HG02678 (cell line): Measurements from ENCODE around the gene HHIPL1.

Source experiments
- ATAC-seq: cut with Tn5 transposase; IDR thresholded peaks from one replicate; pipeline ENCODE4 v1.9.1; 2021; ENCODE audit warnings: mild to moderate bottlenecking, moderate library complexity; ENCODE audit not compliant: unreplicated experiment

Gene HHIPL1

DNA sequence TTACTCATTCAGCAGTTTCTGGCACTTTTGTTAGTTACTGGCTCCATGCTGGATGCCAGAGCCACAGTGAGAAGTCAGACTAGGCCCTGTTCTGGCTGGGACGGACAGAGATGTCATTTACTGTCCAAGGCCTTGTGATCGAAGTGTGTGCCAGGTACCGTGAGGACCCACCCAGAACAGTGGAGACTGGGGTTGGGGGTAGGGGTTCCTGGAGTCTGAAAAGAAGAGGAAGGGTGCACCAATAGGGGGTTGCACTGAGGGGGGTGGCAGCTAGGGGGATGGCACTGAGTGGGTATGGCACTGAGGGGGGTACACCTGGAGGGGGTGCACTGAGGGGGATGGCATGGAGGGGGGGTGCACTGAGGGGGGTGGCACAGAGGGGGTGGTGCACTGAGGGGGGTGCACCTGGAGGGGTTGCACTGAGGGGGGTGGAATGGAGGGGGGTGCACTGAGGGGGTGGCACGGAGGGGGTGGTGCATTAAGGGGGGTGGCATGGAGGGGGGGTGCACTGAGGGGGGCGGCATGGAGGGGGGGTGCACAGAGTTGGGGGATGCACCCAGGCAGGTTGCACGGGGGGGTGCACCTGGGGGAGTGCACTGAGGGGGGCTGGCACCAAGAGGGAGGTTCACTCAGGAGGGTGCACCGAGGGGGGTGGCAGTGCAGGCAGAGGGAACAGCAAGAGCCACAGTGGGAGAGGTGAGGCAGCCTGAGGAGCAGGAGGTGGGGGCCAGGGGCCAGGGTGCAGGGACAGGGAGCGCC is 28.6 kb downstream of the HHIPL1 start:
- no peak for ATAC-seq

GRCh38 chr14:99674064-99674650 is 29.2 kb downstream of the HHIPL1 start:
- ATAC-seq: no peak

DNA sequence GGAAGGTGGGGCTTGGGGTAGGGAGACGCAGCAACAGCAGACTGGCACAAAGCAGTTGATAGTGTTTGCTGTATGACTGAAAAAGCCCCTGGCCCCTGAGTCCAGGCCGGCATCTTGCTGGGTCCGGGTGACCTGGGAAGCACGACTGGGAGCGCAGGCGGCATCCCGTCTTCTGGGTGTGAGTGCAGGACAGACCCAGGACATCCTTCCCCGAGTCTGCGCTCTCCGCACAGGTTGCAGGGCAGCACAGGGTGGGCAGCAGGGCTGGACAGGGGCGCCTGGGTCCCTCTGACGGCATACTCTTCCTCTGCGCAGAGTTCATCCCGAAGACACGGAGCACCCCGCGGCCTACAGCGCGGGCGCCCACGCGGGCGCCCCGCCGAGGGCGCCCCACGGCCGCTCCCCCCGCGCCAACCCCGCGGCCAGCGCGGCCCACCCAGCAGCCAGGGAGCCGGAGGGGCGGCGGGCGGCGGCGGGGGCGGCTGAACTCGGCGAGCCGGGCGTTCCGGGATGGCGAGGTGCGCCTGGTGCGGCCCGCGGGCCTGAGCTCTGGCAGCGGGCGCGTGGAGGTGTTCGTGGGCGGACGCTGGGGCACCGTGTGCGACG is 29.9 kb downstream of the HHIPL1 start:
- no peak for ATAC-seq

GRCh38 chr14:99675382-99675835 is 30.5 kb downstream of the HHIPL1 start:
- no peak for ATAC-seq

DNA sequence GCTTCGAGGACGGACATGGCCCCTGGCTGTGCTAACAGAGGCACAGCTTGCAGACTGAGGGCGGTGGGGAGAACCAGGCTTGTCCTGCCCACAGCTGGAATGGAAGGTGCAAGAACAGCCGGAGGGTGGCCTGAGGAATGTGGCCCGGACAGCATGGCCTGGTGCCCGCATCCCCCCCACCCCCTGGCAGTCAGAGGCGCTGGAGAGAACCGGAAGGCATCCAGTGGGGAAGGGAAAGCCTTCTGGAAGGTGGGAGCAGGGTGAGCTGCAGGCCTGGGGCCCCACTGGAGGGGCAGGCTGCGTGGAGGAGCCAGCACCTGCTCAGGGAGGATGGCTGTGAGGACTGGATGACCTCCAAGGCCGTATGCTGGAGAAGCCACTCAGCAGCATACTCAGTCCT is 31.0 kb downstream of the HHIPL1 start:
- no peak for ATAC-seq

GRCh38 chr14:99676657-99677056 is 31.7 kb downstream of the HHIPL1 start:
- no peak for ATAC-seq

DNA sequence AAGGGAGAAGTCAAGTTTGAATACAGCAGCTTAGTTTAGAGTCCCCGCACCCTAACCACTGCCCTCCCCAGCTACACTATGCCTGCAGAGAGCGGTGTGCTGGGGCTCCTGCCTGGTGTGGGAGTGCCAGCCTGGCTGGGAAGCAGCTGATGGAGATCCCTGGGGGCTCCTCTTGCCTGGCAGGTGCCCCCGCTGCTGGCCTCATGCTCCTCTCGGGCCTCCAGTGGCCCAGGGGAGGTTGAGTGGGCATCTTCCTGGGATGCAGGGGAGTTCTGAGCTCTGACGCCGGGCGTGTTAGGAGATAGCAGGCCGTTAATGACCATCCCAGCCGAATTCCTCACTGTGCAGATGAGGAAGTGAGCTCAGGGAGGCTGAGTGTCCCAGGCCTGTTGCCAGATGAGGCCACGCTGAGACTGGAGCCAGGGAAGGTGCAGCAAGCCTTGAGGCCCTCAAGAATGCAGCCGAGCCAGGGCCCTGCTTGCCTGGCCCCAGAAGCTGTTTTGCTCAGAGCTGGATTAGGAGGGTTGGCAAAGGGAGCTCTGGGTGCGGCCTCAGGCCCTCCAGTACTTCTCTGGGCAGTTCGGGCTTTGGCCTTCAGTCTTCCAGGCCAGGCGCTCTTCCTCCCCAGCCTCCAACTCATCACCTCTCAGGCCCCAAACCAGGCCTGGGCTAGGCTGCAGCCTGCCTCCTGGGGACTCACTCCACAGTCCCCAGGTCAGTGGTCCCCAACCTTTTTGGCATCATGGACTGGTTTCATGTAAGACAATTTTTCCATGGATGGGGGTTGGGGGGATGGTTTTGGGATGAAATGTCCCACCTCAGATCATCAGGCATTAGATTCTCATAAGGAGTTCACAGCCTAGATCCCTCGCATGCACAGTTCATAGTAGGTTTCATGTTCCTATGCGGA is 32.6 kb downstream of the HHIPL1 start:
- no peak for ATAC-seq

GRCh38 chr14:99678198-99678597 is 33.3 kb downstream of the HHIPL1 start:
- ATAC-seq: no peak

- ATAC-seq: no peak
Measured at GRCh38 chr14:99679111-99679510, 34.2 kb downstream of the HHIPL1 start.

DNA sequence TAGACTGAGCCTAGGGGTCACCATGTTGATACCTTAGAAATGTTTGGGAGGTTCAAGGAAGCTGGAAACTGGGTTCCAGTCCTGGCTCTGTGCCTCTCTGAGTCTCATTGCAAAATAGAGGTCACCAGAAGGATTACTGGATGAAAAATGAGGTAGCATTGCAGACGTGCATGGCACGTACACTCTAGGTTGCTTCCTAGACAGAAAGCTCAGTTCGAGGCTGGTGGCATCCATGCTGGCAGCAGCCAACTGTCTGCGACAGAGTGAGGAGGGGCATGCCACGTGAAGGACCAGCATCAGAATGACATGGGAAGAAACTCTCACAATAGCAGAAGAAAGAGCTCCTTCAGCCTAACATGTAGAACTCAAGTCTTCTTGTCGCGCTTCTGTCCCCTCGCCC is 34.6 kb downstream of the HHIPL1 start:
- ATAC-seq: no peak

DNA sequence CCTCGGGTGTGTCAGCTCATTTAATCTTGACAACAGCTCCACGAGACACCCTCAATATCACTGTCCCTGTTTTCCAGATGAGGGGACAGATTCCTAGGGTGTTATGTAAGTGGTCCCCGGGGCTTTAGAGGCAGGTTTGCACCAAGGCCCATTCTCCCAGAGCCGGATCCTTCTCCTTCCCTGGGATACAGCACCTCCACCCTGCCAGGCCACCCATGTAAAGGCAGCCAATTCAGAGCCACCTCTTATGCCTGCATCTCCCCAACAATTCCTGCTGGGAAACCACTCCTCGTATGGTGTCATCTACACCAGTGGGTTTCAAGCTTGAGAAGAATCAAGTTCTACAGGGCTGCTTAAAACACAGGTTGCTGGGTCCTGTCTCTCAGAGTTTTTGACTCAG is 35.1 kb downstream of the HHIPL1 start:
- ATAC-seq: no peak

GRCh38 chr14:99681101-99681831 is 36.3 kb downstream of the HHIPL1 start:
- no peak for ATAC-seq

GRCh38 chr14:99681832-99682148 is 36.9 kb downstream of the HHIPL1 start:
- no peak for ATAC-seq

DNA sequence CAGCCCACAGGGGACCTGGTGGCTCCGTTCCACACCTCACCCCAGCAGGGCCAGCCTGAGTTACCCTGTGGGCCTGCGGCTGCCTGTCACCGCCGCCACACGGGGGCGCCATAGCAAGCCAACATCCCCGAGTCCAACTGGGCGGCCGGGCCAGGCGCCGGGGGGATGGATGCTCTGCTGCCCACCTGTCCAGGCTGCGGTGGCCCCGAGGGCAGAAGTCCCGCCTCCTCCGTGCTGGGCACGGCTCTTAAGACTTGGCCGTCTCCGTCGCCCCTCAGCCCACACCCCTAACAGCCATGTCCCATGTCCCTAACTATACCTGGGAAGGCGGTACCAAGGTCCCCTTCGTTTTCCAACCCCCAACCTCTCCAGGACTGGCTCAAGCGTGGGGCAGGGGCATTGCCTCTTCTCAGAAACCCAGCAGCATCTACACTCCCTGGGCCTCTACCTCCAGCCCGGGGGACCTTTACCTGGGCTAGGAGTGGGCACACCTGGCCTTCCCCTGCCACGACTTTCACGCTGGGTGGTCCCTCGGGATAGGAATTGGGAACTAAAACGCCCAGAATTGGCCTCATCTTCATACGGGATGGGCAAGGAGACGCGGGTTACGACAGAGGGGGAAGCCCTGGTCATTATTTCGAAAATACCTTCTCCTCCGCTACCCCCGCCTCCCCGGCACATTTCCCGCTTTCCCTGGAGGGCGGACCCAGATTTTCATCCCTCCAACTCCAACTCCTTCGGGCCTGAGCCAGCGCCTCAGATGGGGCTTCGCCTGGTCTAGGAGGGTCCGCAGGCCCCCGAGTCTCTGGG is 38.1 kb downstream of the HHIPL1 start:
- peak; percentile 33 for ATAC-seq

DNA sequence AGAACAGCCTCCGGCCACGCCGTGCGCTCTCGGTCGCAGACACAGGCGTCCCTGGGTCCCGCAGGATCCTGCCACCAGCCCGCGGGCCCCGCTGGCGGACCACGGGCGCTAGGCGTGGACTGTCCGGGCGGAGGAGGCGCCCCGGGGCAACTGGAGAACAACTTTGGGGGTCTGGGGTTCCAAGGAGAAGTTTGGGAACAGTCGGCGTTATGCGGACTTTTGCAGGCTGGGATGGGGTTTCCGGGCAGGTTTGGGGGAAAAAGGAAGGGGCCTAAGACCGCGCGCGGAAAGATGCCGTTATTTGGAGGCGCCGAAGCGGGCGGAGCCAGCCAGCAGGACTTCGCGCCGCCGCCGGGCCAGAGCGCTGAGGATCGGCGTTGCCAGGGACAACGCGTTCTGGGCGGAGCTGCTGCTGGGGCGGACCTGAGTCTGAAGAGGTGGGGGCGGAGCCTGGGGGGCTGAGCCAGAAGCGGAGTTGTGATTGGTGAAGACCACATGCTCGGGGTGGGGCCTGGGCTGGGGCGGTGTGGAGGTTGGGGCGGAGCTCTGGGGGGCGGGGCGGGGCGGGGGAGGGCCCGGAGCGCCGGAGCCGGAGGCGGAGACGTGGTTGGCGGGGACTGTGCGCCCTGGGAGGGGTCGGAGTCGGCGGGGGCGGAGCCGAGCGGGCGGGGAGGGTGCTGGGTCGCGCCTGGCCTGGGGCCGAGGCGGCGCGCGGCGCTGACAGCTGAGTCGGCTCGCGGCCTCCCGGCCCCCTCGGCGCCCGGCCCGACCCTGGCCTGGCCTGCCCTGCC is 38.9 kb downstream of the HHIPL1 start, which contains the start of gene CYP46A1:
Gene CYP46A1, plus strand, starts transcription at position 680 of the 791 bp plus-strand sequence. CDS start 120 bp downstream, outside the sequence.
- peak; percentile 92 for ATAC-seq

- peak; percentile 27 for ATAC-seq
Measured at GRCh38 chr14:99684410-99684934, 39.5 kb downstream of the HHIPL1 start.

GRCh38 chr14:99685151-99685591 is 40.2 kb downstream of the HHIPL1 start:
- no peak for ATAC-seq

- no peak for ATAC-seq
Measured at GRCh38 chr14:99685596-99685995, 40.7 kb downstream of the HHIPL1 start.
